Glutamatergic neuron (in vitro differentiated cells): ENCODE results near the gene XRCC5. TPM values are rescaled to one million over a fixed set of nuclear protein-coding genes. Genes with fewer than 3 reads are reported as not detected.

Experiments used
- DNase-seq: peaks from one replicate; pipeline ENCODE4 v3.0.0; 2022
- H3K27ac Mint-ChIP-seq: one replicate; pipeline ENCODE4 v1.8.0; 2020; ENCODE audit warnings: mild to moderate bottlenecking, mixed read lengths, inconsistent platforms; ENCODE audit not compliant: unreplicated experiment
- H3K27me3 Mint-ChIP-seq: one replicate; pipeline ENCODE4 v1.8.0; 2020; ENCODE audit warnings: mild to moderate bottlenecking, moderate library complexity, mixed read lengths, inconsistent platforms; ENCODE audit not compliant: unreplicated experiment
- H3K36me3 Mint-ChIP-seq: one replicate; pipeline ENCODE4 v1.8.0; 2020; ENCODE audit warnings: mild to moderate bottlenecking, mixed read lengths, inconsistent platforms; ENCODE audit not compliant: unreplicated experiment
- H3K4me1 Mint-ChIP-seq: one replicate; pipeline ENCODE4 v1.8.0; 2020; ENCODE audit warnings: mild to moderate bottlenecking, low read depth, mixed read lengths, inconsistent platforms; ENCODE audit not compliant: unreplicated experiment
- H3K4me3 Mint-ChIP-seq: one replicate; pipeline ENCODE4 v1.8.0; 2020; ENCODE audit warnings: mild to moderate bottlenecking, mixed read lengths, inconsistent platforms; ENCODE audit not compliant: unreplicated experiment
- H3K9me3 Mint-ChIP-seq: one replicate; pipeline ENCODE4 v1.8.0; 2020; ENCODE audit warnings: mild to moderate bottlenecking, moderate library complexity, mixed read lengths, inconsistent platforms; ENCODE audit not compliant: unreplicated experiment
- CTCF ChIP-seq: fragments of 200-600 bp; sonication (generic); IDR thresholded peaks from one replicate; pipeline ENCODE4 v1.5.0; 2021; ENCODE audit not compliant: partially characterized antibody, unreplicated experiment
- total RNA-seq: library from RNA; stranded (reverse); fragmentation: NEBNext Ultra II Directional; extraction: Animal tissue kit (Norgen Biotek cat#: 25700); gene quantifications from one replicate; pipeline ENCODE4 v1.2.1, GENCODE V29; 2021; ENCODE audit not compliant: unreplicated experiment

Gene XRCC5
- total RNA-seq, 1 donor from 2014 or later = 254 TPM

GRCh38 chr2:216217904-216218260, 108.7 kb downstream of the XRCC5 start:
- no peak overlapping the region for H3K27ac Mint-ChIP-seq
- H3K36me3 Mint-ChIP-seq = no peaks in the 10 kb centered on the region
- H3K4me3 Mint-ChIP-seq = no peak overlapping the region

DNA sequence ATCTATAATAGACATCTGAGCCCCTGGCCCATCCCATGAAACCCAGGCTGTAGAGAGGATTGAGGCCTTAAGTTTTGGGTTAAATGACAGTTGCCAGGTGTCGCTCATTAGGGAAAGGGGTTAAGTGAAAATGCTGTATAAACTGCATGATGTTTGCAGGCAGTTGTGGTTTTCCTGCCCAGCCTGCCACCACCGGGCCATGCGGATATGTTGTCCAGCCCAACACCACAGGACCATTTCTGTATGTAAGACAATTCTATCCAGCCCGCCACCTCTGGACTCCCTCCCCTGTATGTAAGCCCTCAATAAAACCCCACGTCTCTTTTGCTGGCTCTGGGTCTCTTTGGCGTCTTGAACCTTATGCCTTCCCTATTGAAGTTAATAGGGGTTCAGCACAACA, 110.7 kb downstream of the XRCC5 start:
- Mint-ChIP-seq H3K27me3 (no peaks in the 10 kb centered on the region), H3K27ac (no peak overlapping the region), H3K4me3 (no peak overlapping the region), H3K4me1 (peaks cover 2% of the 10 kb centered on the region), H3K36me3 (no peaks in the 10 kb centered on the region), H3K9me3 (peaks cover 3% of the 10 kb centered on the region)
- no peak for TF ChIP-seq CTCF
- no peak for DNase-seq

More at GRCh38 chr2:216217904-216218260, 108.7 kb downstream of the XRCC5 start:
- TF ChIP-seq CTCF = no peak
- Mint-ChIP-seq H3K27me3 (no peaks in the 10 kb centered on the region), H3K9me3 (peaks cover 3% of the 10 kb centered on the region), H3K4me1 (peaks cover 2% of the 10 kb centered on the region)
- no peak for DNase-seq

DNA sequence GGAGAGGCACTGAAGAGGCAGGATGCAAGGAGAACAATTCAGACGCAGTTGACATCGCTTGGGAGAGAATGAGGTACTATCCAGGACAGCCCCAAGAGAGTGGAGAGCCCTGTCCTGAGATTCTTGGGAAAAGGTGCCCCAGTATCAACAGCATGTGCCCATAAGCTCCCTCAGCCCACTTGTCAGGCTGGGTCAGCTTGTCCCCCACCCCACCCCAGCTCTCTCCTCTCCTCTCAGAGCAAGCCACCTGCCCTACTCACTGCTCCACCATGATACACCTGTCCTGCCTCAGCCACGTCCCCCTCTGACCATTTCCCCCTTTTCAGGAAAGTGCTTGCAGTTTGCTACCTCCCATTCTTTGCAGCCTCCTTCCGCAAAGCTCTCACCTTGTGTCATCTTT, 111.8 kb downstream of the XRCC5 start:
- H3K4me1 Mint-ChIP-seq = peaks cover 2% of the 10 kb centered on the region
- no peak for DNase-seq
- TF ChIP-seq CTCF = no peak
- no peaks in the 10 kb centered on the region for H3K36me3 Mint-ChIP-seq
- no peak overlapping the region for H3K27ac Mint-ChIP-seq
- no peaks in the 10 kb centered on the region for H3K27me3 Mint-ChIP-seq
- H3K9me3 Mint-ChIP-seq = peaks cover 3% of the 10 kb centered on the region
- H3K4me3 Mint-ChIP-seq = no peak overlapping the region

DNA sequence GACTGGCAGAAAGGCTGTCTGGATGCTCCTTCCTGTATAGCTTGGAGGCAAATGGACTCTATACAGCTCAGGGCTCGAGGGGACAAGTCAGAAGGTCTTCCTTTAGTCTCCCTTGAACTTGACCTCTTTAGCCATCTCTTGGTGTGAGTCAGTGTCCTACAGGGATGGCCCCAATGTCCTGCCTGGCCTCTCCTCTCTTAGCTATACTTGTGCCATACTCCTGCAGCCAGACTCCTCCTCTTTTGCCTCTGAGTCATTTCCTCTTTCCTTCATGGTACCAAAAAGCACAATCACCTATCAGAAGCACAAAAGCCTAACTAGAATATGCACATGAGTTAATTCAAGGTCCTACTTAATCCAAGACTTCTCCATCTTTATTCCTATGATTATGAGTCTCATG, 112.7 kb downstream of the XRCC5 start:
- no peak for TF ChIP-seq CTCF
- Mint-ChIP-seq H3K4me3 (no peak overlapping the region), H3K27ac (no peak overlapping the region), H3K36me3 (no peaks in the 10 kb centered on the region), H3K4me1 (peaks cover 2% of the 10 kb centered on the region), H3K9me3 (peaks cover 3% of the 10 kb centered on the region), H3K27me3 (no peaks in the 10 kb centered on the region)
- no peak for DNase-seq

- Mint-ChIP-seq H3K36me3 (no peaks in the 10 kb centered on the region), H3K9me3 (peaks cover 3% of the 10 kb centered on the region), H3K4me1 (no peaks in the 10 kb centered on the region), H3K27ac (no peak overlapping the region), H3K27me3 (no peaks in the 10 kb centered on the region), H3K4me3 (no peak overlapping the region)
- TF ChIP-seq CTCF = no peak
- DNase-seq = no peak
Observed at GRCh38 chr2:216222650-216223352, 113.7 kb downstream of the XRCC5 start.
